GM19035 (cell line): ENCODE measurements around the gene ADCY2.

ENCODE experiments used
- ATAC-seq: cut with Tn5 transposase; IDR thresholded peaks from one replicate; pipeline ENCODE4 v1.9.1; 2021; ENCODE audit not compliant: unreplicated experiment

Gene ADCY2

DNA sequence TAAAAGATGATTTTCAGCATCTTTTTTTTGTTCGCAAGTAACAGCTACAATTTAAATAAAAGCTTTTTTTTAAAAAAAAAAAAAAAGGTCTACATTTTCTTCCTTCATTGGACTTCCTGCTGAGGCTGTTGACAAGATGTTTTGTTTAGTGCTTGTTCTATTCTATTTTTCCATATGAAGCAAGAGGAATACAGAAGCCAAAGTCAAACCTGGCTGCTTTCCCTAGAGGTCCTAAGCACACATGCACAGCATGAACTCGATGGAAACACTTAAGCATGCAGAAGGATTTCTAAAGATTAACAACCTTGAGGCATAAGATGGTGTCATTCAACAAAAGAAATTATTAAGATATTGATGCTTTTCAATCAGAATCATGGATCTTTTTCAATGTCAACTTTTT, 105.1 kb downstream of the ADCY2 start:
- ATAC-seq = no peak

DNA sequence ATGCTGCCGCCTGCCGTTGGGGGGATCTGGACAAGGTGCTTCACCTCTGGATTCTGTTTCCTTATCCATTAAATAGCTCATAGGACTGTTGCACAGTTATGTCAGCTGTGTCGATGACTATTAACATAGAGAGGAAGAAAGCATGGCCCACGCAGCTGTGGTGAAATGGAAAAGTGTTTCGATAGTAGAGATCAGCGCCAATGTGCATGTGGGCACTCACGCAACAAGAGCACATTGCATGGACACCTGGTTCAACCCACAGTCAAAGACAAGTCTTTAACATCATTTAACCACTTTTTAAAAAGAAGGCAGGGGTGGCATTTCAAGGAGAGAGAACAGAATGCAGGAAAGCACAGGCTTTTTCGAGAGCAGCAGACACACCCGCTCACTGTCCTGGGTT, 107.6 kb downstream of the ADCY2 start:
- ATAC-seq = no peak

DNA sequence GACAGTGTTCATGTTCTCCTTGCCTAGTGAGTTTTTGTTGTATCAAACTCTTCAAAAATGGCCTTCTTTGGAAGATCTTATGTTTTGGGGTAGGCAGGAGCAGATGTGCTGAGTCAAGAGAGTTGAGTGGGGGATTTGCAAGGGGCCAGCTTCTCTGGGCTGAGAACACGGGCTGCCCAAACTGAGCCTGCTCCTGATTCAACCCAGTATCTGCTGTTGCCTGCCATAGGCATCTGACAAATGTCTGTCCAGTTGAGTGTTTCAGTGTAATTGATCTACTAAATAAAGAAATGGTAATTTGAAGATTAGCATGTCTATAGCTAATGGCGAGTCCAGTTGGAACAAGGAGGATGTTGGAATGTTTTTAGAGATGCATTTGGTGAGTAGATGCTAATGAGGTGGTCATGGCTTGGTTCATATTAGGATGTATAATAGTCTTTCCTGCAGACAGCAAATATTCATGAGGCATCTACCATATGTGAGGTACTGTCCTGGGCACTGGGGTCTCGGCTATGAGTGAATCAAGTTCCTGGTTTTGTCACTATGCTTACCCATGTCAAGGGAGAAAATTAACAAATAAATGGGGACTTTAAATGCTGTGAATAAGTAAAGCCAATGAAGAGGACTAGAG, 119.5 kb downstream of the ADCY2 start:
- no peak for ATAC-seq

- no peak for ATAC-seq
Measured at GRCh38 chr5:7516253-7516652, 120.3 kb downstream of the ADCY2 start.

DNA sequence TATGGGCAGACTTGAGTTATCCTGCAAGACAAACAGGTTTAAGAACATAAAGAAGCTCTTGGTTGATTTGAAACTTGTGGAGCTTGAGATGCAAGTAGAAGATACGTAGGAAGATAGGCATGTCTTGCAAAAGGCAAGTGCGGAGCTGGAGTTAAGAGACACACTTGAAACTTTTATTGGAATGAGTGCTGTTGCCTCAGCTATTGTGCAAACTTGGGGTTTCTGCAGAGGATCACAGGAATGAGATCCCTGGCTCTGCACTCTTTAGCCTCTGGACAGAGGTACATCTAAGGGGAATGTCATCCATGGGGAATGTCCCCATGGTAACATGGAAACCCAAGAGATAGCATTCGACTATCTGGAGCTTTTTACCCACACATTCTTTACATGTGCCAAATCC, 121.1 kb downstream of the ADCY2 start:
- ATAC-seq = no peak

GRCh38 chr5:7518947-7519560, 123.1 kb downstream of the ADCY2 start:
- ATAC-seq = no peak

DNA sequence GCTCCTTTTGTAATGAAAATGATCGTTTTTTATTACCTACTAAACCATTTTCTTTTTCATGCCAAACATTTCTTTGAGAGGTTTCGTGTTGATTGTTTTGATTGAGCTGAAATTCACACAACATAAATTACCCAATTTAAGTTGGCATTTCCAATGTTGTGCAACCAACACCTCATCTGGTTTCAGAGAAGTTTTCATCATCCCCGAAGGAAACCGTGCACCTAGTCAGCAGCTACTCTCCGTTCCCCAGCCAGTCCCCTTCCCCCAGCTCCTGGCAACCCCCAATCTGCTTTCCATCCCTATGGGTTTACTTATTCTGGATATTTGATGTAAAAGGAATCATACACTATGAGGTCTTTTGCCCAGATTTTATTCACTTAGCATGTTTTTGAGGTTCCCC, 123.6 kb downstream of the ADCY2 start:
- ATAC-seq = no peak

DNA sequence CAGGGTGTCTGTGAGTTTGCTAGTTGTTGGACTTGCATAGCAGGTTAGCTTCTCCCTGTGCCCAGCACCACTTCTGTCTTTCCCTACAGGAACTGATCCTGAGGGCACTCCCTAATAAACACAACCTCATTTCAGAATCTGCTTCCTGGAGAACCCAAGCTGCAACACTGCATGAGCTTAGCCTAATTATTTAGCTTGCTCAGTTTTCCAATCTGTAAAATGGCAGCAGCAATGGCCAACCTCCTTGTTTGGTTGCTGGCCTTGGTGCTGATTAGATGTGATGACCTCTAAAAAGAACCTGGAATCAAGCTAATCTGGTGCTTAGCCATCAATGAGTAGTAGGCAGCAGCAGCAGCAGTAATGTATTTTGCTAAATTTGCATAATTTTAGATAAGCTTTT, 133.9 kb downstream of the ADCY2 start:
- ATAC-seq = no peak

- ATAC-seq = no peak
Measured at GRCh38 chr5:7533941-7534340, 138.0 kb downstream of the ADCY2 start.

- no peak for ATAC-seq
Measured at GRCh38 chr5:7534505-7534904, 138.6 kb downstream of the ADCY2 start.

DNA sequence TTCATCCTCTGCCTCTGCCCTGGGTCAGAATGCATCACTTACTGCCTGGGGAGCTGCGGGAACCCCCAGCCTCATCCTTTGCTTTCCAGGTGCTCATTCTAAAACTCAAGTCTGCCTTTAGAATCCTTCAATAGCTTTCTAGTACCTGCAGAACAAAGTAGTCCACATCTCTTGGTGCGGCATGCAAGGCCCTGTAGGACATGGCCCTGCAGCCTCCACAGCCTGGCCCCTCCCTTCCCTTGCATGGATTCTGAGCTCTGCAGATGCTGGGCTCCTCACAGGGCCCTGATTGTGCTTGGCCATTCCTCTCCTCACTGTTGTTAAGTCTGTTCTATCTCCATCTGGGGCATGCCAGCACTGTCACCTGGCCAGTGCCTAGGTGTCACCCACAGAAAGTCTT, 141.6 kb downstream of the ADCY2 start:
- no peak for ATAC-seq

- ATAC-seq = no peak
Measured at GRCh38 chr5:7539571-7539970, 143.6 kb downstream of the ADCY2 start.

DNA sequence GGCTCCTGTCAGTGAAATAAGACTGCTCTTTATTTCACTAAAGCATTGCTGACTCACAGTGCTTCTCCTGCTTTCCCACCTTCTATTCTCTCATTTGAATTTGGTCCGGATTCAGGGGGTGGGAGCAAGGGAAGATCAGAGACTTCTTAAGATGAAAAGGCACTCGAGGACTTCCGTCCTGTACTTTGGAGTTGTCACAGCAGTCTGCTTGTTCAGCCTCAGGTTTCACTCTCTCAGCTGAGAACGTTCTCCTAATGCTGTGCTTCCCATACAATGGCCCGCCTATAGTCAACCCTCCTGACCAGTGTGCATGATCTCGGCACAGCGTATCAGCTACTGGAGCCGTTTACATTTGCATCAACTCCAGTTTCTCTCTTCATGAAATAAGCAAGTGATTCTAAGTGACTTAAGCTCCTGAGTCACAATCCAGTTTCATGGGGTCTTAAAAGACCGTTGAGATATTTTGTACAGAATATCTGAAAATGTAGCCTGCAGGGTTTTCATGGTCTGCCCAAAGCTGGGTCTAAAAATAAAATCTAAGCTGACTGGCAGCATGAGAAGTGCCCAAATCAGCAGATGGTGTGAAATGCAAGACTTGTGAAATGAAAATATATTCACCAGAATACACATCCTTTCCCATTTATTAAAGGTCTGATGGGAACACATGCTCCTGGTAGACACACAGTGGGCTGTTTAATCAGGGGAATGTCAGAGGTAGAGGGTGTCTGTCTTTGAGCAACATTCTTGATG, 145.0 kb downstream of the ADCY2 start:
- ATAC-seq = no peak

DNA sequence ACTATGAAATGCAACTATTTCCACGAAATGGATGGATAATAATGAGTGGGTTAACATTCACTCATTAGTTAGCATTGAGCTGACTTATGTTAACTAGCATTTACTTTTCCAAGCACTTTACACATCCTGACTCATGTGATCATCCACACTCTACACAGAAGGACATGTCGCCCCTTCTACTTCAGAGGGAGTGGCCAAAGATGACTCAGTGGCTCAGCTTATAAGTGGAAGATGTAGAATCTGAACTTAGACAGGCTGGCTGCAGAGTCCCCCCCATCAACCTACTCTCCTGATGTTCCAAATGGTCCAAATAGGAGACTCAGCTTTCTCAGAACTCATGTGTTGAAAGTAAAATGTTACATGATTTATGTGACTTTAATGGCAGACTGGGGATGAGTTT, 146.0 kb downstream of the ADCY2 start:
- ATAC-seq = no peak

DNA sequence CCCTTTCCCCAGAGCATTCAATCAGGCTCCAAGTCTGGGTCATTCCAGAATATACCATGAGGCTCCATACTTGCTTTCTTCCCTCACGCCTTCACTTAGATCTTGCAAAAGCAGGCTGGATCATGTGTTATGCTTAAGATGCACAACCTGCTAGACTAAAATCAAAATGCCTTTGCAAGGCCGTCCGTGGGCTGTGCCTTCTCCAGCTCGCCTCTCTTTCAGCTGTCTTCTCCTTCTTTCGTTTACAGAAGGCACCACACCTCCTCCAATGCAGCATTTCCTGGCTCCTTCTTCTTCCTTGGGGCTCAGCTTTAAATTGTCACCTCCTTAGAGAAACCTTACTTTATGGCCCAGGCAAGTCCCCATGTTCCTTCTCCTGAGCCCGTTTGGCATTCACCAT, 150.6 kb downstream of the ADCY2 start:
- no peak for ATAC-seq

DNA sequence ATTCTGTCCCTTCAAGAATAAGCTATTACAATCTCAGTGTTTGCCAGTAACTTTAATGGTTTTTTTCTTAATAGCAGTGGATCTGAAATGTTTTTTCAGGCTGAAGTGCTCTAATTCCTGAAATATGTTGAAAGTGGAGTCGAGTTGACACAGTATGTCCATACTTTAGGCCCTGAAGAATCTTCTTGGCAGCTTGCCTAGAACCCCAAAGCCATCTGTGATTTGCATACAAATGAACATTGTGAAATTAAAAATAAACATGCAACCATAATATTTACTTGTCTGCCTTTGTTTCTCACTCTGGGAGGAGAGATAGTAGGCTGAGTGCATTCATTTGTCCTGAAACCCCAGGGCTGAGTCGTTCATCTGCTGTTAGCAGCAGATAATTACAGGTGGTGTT, 152.7 kb downstream of the ADCY2 start:
- ATAC-seq = no peak

GRCh38 chr5:7565559-7565958, 169.6 kb downstream of the ADCY2 start:
- no peak for ATAC-seq

DNA sequence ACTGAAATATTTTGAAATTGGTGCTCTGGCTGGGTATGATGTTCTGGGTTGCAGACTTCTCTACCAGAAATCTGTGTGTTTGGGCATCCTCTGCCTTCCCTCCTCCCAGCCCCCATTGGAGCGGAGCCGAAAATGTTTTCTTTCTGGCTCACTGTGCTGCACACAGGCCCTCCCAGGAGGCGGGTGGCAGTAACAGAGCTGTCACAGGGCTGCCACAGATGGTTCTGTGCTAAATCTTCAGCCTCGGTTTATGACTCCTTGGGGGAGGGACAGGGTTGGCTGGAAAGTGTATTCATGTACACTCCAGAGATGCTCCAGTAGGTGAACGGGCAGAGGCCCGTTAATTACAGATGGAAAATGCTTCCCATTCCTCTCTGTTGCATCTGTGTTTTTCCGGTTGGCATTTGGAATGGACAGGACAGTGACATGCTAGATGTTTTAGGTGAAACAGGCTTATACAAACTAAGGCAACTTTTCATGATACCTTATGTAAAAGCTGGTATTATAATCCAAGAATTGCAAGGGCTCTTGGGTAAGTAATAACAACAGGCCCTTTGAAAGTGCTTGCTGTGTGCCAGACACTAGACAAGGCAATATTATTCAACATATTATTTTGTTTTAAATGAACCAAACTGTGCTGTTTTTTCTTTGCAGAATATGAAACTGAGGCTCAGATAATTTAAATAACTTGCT, 180.2 kb downstream of the ADCY2 start:
- ATAC-seq = no peak

GRCh38 chr5:7577381-7577780, 181.4 kb downstream of the ADCY2 start:
- no peak for ATAC-seq

DNA sequence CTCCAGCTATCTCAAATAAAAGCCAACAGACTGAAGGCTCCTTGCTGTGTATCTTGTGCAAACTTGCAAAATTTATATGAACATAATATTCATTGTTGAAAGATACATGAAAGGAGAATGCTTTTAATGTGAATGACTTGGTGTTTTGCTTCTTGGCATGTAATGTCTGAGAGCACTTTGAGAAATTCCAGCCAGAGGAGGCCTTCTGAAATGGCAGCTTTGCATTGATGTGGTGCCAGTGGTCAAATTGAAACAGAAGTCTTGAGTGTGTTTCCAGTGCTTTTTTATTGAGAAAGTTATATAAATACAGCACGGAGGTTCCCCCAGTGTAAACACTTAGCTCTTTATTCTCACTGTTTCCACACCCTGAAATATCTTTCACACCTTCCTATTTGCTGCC, 182.1 kb downstream of the ADCY2 start:
- no peak for ATAC-seq

- no peak for ATAC-seq
Measured at GRCh38 chr5:7584749-7585148, 188.8 kb downstream of the ADCY2 start.

DNA sequence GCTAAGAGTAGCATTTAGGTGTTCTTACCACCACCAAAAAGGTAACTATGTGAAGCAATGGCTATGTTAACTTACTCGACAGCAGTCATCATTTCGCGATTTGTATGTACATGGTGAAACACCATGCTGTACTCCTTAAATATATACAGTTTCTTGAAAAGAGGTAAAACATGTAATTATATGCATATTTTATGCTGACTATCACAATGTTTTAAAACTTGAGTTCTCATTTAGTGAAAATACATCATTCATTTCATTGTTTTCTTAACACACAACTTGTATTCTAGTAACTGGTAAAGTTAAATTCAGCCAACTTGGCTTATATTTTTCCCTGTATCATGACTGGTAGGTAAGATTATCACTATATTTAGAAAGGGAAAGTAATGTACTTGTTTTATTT, 189.9 kb downstream of the ADCY2 start:
- ATAC-seq = no peak
